Loucy (cell line): Measurements from ENCODE around the gene DPYSL4.

Source experiments
- H2AFZ ChIP-seq: fragments of 200-600 bp; sonication (generic); 2 replicates; pipeline ENCODE4 v1.6.0; 2016; ENCODE audit warnings: antibody characterized with exemption, mild to moderate bottlenecking, low read length, moderate library complexity
- H3F3A ChIP-seq: fragments of 200-600 bp; 2 replicates; pipeline ENCODE4 v1.6.0; 2016; ENCODE audit warnings: antibody characterized with exemption, low read depth, mild to moderate bottlenecking
- H3K27me3 ChIP-seq: fragments of 200-600 bp; sonication (generic); 2 replicates; pipeline ENCODE4 v1.6.1; 2014; ENCODE audit warnings: low read length, mild to moderate bottlenecking; ENCODE audit not compliant: insufficient read depth, poor library complexity, severe bottlenecking
- H3K36me3 ChIP-seq: fragments of 200-600 bp; sonication (generic); 2 replicates; pipeline ENCODE4 v1.6.1; 2016; ENCODE audit warnings: low read length; ENCODE audit not compliant: insufficient read depth
- H3K4me1 ChIP-seq: fragments of 200-600 bp; sonication (generic); 2 replicates; pipeline ENCODE4 v1.5.1; 2014; ENCODE audit warnings: low read length, mild to moderate bottlenecking; ENCODE audit not compliant: insufficient read depth, poor library complexity, severe bottlenecking
- H3K4me2 ChIP-seq: fragments of 200-600 bp; sonication (generic); 2 replicates; pipeline ENCODE4 v1.6.0; 2014; ENCODE audit warnings: antibody characterized with exemption, low read length, low read depth, mild to moderate bottlenecking; ENCODE audit not compliant: poor library complexity, severe bottlenecking
- H3K4me3 ChIP-seq: fragments of 200-600 bp; sonication (generic); 2 replicates; pipeline ENCODE4 v1.5.1; 2014; ENCODE audit warnings: low read length, mild to moderate bottlenecking, mixed read lengths; ENCODE audit not compliant: poor library complexity, severe bottlenecking
- H3K79me2 ChIP-seq: fragments of 200-600 bp; sonication (generic); 2 replicates; pipeline ENCODE4 v1.6.1; 2014; ENCODE audit warnings: low read length; ENCODE audit not compliant: insufficient read depth
- H3K9ac ChIP-seq: fragments of 200-600 bp; sonication (generic); 2 replicates; pipeline ENCODE4 v1.6.0; 2014; ENCODE audit warnings: mild to moderate bottlenecking, low read depth, low read length, moderate library complexity; ENCODE audit not compliant: poor library complexity, severe bottlenecking
- H3K9me2 ChIP-seq: fragments of 200-600 bp; sonication (generic); replicated peaks from 2 replicates; pipeline ENCODE4 v1.6.1; 2016; ENCODE audit warnings: low read depth, low read length, mixed read lengths
- H3K9me3 ChIP-seq: fragments of 200-600 bp; sonication (generic); 2 replicates; pipeline ENCODE4 v1.6.1; 2014; ENCODE audit warnings: mild to moderate bottlenecking, antibody characterized with exemption, low read length, low read depth; ENCODE audit not compliant: insufficient read depth
- H4K20me1 ChIP-seq: fragments of 200-600 bp; sonication (generic); 2 replicates; pipeline ENCODE4 v1.6.0; 2014; ENCODE audit warnings: antibody characterized with exemption, low read length, mild to moderate bottlenecking; ENCODE audit not compliant: insufficient read depth, poor library complexity, severe bottlenecking
- CTCF ChIP-seq: fragments of 200-600 bp; sonication (generic); conservative IDR thresholded peaks from 2 replicates; pipeline ENCODE4 v1.5.1; 2014; ENCODE audit warnings: mild to moderate bottlenecking, antibody characterized with exemption, low read length
- EZH2phosphoT487 ChIP-seq: fragments of 200-600 bp; IDR thresholded peaks from 2 replicates; pipeline ENCODE4 v1.6.1; 2018; ENCODE audit warnings: antibody characterized with exemption, mild to moderate bottlenecking, moderate library complexity, borderline replicate concordance

Gene DPYSL4

GRCh38 chr10:132232981-132233380 lies 46.2 kb downstream of the DPYSL4 start:
- no peak overlapping the region for H3K9ac ChIP-seq
- H3K4me2 ChIP-seq: no peak overlapping the region
- no peaks in the 10 kb centered on the region for H3F3A ChIP-seq
- no peaks in the 10 kb centered on the region for H3K36me3 ChIP-seq
- TF ChIP-seq CTCF: no peak
- no peak for TF ChIP-seq EZH2phosphoT487
- no peaks in the 10 kb centered on the region for H3K9me2 ChIP-seq
- no peaks in the 10 kb centered on the region for H4K20me1 ChIP-seq
- H3K79me2 ChIP-seq: no peaks in the 10 kb centered on the region
- H2AFZ ChIP-seq: no peak overlapping the region
- no peak overlapping the region for H3K4me3 ChIP-seq
- no peaks in the 10 kb centered on the region for H3K9me3 ChIP-seq
- H3K4me1 ChIP-seq: peaks cover 5% of the 10 kb centered on the region
- H3K27me3 ChIP-seq: no peaks in the 10 kb centered on the region

- H3K4me2 ChIP-seq: no peak overlapping the region
- H3K9ac ChIP-seq: no peak overlapping the region
- H4K20me1 ChIP-seq: no peaks in the 10 kb centered on the region
- no peaks in the 10 kb centered on the region for H3K27me3 ChIP-seq
- H3K9me2 ChIP-seq: no peaks in the 10 kb centered on the region
- TF ChIP-seq CTCF: no peak
- no peak for TF ChIP-seq EZH2phosphoT487
- H3K36me3 ChIP-seq: no peaks in the 10 kb centered on the region
- H3K9me3 ChIP-seq: no peaks in the 10 kb centered on the region
- H3K79me2 ChIP-seq: no peaks in the 10 kb centered on the region
- no peak overlapping the region for H3K4me3 ChIP-seq
- H3F3A ChIP-seq: no peaks in the 10 kb centered on the region
- H2AFZ ChIP-seq: no peak overlapping the region
- peaks cover 5% of the 10 kb centered on the region for H3K4me1 ChIP-seq
Measured at GRCh38 chr10:132233501-132234085, 46.8 kb downstream of the DPYSL4 start.

- no peaks in the 10 kb centered on the region for H3F3A ChIP-seq
- no peak overlapping the region for H3K4me3 ChIP-seq
- no peaks in the 10 kb centered on the region for H3K27me3 ChIP-seq
- H3K79me2 ChIP-seq: no peaks in the 10 kb centered on the region
- H3K9me2 ChIP-seq: no peaks in the 10 kb centered on the region
- TF ChIP-seq EZH2phosphoT487: no peak
- no peak for TF ChIP-seq CTCF
- no peaks in the 10 kb centered on the region for H3K4me1 ChIP-seq
- H4K20me1 ChIP-seq: no peaks in the 10 kb centered on the region
- H3K4me2 ChIP-seq: no peak overlapping the region
- H3K9ac ChIP-seq: no peak overlapping the region
- no peak overlapping the region for H2AFZ ChIP-seq
- H3K36me3 ChIP-seq: no peaks in the 10 kb centered on the region
- no peaks in the 10 kb centered on the region for H3K9me3 ChIP-seq
Measured at GRCh38 chr10:132234860-132235259, 48.1 kb downstream of the DPYSL4 start.
